Hematopoietic multipotent progenitor cell treated with erythropoietin and hydrocortisone succinate and interleukin-3 and kit ligand, for 17 days (in vitro differentiated cells): ENCODE measurements around the gene AKAP8L.

Experiments
- DNase-seq: peaks from one replicate; pipeline ENCODE4 v3.0.0-alpha.2; 2015; ENCODE audit warnings: low spot score

AKAP8L gene

GRCh38 chr19:15448778-15449619 lies 30.2 kb upstream of the AKAP8L start:
- DNase-seq: no peak

GRCh38 chr19:15448044-15448777 lies 29.4 kb upstream of the AKAP8L start:
- DNase-seq: no peak

- DNase-seq: no peak
Measured at GRCh38 chr19:15447057-15447456, 28.3 kb upstream of the AKAP8L start.

GRCh38 chr19:15445807-15446376 lies 27.1 kb upstream of the AKAP8L start:
- DNase-seq: no peak

- DNase-seq: no peak
Measured at GRCh38 chr19:15445227-15445605, 26.4 kb upstream of the AKAP8L start.

- no peak for DNase-seq
Measured at GRCh38 chr19:15444505-15445226, 25.9 kb upstream of the AKAP8L start.

- DNase-seq: no peak
Measured at GRCh38 chr19:15443838-15444237, 25.1 kb upstream of the AKAP8L start.

GRCh38 chr19:15443325-15443724 lies 24.5 kb upstream of the AKAP8L start:
- no peak for DNase-seq

- no peak for DNase-seq
Measured at GRCh38 chr19:15442142-15442920, 23.5 kb upstream of the AKAP8L start.

GRCh38 chr19:15441317-15441716 lies 22.5 kb upstream of the AKAP8L start:
- DNase-seq: no peak

- DNase-seq: no peak
Measured at GRCh38 chr19:15439821-15440641, 21.2 kb upstream of the AKAP8L start.

- DNase-seq: no peak
Measured at GRCh38 chr19:15439078-15439799, 20.5 kb upstream of the AKAP8L start.

- DNase-seq: no peak
Measured at GRCh38 chr19:15438577-15438976, 19.8 kb upstream of the AKAP8L start.

GRCh38 chr19:15438124-15438496 lies 19.3 kb upstream of the AKAP8L start:
- DNase-seq: no peak

- DNase-seq: peak; percentile 25
Measured at GRCh38 chr19:15437355-15438123, 18.8 kb upstream of the AKAP8L start.

GRCh38 chr19:15436826-15437110 lies 18.0 kb upstream of the AKAP8L start:
- no peak for DNase-seq

GRCh38 chr19:15436012-15436825 lies 17.4 kb upstream of the AKAP8L start:
- DNase-seq: no peak

GRCh38 chr19:15433519-15434069 lies 14.8 kb upstream of the AKAP8L start:
- DNase-seq: no peak
